Gastrocnemius medialis (tissue), 4 donors: Measurements from ENCODE around the gene PHACTR1. TPM values are rescaled to one million over a fixed set of nuclear protein-coding genes. Genes with fewer than 3 reads are reported as not detected.

ENCODE experiments used
- ATAC-seq, 2 donors: fragments of 150-250 bp; one replicate each; pipeline ENCODE4 v1.9.1; 2016
- DNase-seq, 2 donors: peaks; one replicate each; pipeline ENCODE4 v3.0.0-alpha.2; 2019
- H3K27ac ChIP-seq, 4 donors: fragments of 200-600 bp; sonication (generic); 1 replicate in 1 of 4; 2 replicates in 3 of 4; pipeline ENCODE4 v1.5.1; 2016 to 2018; ENCODE audit warnings: mild to moderate bottlenecking in 2 of 4, moderate library complexity in 1 of 4
- H3K27me3 ChIP-seq, 3 donors: fragments of 200-600 bp; sonication (generic) in 2 of 3; 1 replicate in 1 of 3; 2 replicates in 2 of 3; pipeline versions ENCODE4 v1.5.1 to v1.6.0; 2016 to 2019; ENCODE audit warnings: mild to moderate bottlenecking in 1 of 3, moderate library complexity in 1 of 3
- H3K36me3 ChIP-seq, 2 donors: fragments of 200-600 bp; sonication (generic) in 1 of 2; one replicate each; pipeline ENCODE4 v1.5.1; 2017 to 2018
- H3K4me1 ChIP-seq, 2 donors: fragments of 200-600 bp; sonication (generic) in 1 of 2; one replicate each; pipeline ENCODE4 v1.5.1; 2016 to 2017; ENCODE audit warnings: mild to moderate bottlenecking in 2 of 2
- H3K4me3 ChIP-seq, 4 donors: fragments of 200-600 bp; sonication (generic) in 3 of 4; 1 replicate in 1 of 4; 2 replicates in 3 of 4; pipeline ENCODE4 v1.5.1; 2016 to 2019; ENCODE audit warnings: mild to moderate bottlenecking in 2 of 4
- H3K9me3 ChIP-seq, 3 donors: fragments of 200-600 bp; sonication (generic) in 2 of 3; 1 replicate in 1 of 3; 2 replicates in 2 of 3; pipeline ENCODE4 v1.5.1; 2016 to 2019
- POLR2A ChIP-seq, 2 donors: fragments of 450-650 bp; IDR thresholded peaks; one replicate each; pipeline ENCODE4 v1.6.1; 2017; ENCODE audit warnings: antibody characterized with exemption in 2 of 2, mild to moderate bottlenecking in 2 of 2, moderate library complexity in 2 of 2
- in situ Hi-C, 4 donors: fragments of 200-750 bp; cut with MboI; loops; one replicate each; pipeline versions ENCODE4 v1.15.0 to v1.8.0; 2017; ENCODE audit warnings: low sequenced_read_pairs in 4 of 4
- intact Hi-C: fragments of 100-400 bp; cut with DNase I; formaldehyde crosslinking; loops from one replicate; pipeline ENCODE4 v1.15.1; 2023; ENCODE audit warnings: low total_unique reads
- total RNA-seq, 4 donors: library from RNA; depleted of rRNA; stranded (reverse); fragments of >200 nt; gene quantifications; one replicate each; pipeline versions ENCODE4 v1.1.0 to v1.2.3, GENCODE V29; 2016
- TF ChIP-seq, protein P1 (sequence below), 5 experiments: fragments of 450-650 bp in 3 of 5; fragments of 200-600 bp in 2 of 5; sonication (generic) in 2 of 5; IDR thresholded peaks in 4 of 5; conservative IDR thresholded peaks in 1 of 5; 1 replicate in 4 of 5; 2 replicates in 1 of 5; pipeline ENCODE4 v1.5.1; 2016 to 2019; ENCODE audit warnings: antibody characterized with exemption in 5 of 5, mild to moderate bottlenecking in 3 of 5, moderate library complexity in 3 of 5

Gene PHACTR1
- total RNA-seq, 4 donors from 2014 or later, result 0.07 to 0.82 (median 0.21) TPM

DNA sequence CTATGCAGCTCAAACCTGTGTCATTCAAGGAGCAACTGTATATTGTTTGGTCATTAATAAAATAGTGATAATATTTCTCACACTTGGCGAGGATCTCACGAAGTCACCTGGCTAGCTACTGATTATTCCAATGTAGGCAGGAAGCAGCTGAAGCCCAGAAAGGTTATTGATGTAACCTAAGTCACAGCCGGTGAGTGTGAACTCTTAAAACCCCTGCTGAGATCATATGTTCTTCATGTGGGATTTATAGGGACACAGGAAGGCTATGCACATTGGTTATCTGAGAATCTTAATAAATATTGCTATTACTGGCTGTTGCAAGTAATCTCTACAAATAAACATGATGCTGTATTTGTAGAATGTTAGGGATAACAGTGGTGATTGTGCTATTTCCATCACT, 450.3 kb downstream of the PHACTR1 start:
- no peak for ATAC-seq
- Histone ChIP-seq H3K27me3 (no peaks in the 10 kb centered on the region), H3K4me1 (no peaks in the 10 kb centered on the region), H3K4me3 (no peak overlapping the region), H3K9me3 (no peaks in the 10 kb centered on the region), H3K27ac (no peak overlapping the region), H3K36me3 (no peaks in the 10 kb centered on the region)
- in situ Hi-C loops, result no loop called here
- DNase-seq, result no peak
- no peak for TF ChIP-seq POLR2A (IDR thresholded peaks at IDR 0.05)
- TF ChIP-seq, protein P1, sequence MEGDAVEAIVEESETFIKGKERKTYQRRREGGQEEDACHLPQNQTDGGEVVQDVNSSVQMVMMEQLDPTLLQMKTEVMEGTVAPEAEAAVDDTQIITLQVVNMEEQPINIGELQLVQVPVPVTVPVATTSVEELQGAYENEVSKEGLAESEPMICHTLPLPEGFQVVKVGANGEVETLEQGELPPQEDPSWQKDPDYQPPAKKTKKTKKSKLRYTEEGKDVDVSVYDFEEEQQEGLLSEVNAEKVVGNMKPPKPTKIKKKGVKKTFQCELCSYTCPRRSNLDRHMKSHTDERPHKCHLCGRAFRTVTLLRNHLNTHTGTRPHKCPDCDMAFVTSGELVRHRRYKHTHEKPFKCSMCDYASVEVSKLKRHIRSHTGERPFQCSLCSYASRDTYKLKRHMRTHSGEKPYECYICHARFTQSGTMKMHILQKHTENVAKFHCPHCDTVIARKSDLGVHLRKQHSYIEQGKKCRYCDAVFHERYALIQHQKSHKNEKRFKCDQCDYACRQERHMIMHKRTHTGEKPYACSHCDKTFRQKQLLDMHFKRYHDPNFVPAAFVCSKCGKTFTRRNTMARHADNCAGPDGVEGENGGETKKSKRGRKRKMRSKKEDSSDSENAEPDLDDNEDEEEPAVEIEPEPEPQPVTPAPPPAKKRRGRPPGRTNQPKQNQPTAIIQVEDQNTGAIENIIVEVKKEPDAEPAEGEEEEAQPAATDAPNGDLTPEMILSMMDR (IDR thresholded peaks at IDR 0.05 in 4 of 5, conservative IDR thresholded peaks at IDR 0.05 in 1 of 5), result no peak
- intact Hi-C loops, result no loop called here

DNA sequence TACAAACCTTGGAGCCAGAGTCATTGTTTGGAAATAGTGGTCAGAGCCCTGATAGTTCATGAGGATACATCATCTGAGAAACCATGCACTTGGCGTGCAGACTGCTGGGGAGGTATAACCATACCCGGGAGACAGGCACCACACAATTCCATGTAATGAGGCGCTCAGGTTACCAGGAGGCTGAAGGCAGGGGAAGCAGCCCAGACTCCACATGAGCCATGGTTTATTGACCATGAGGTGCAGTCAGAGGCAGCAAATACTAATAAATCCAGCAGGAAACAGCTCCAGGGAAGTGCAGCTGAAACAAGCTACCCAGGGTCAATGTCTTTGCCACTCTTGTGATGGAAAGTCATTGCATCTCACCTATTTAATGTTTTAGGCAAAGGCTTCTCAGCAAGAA, 455.7 kb downstream of the PHACTR1 start:
- ATAC-seq, result no peak
- Histone ChIP-seq H3K36me3 (no peaks in the 10 kb centered on the region), H3K4me3 (no peak overlapping the region), H3K27ac (no peak overlapping the region), H3K4me1 (no peaks in the 10 kb centered on the region), H3K27me3 (no peaks in the 10 kb centered on the region), H3K9me3 (no peaks in the 10 kb centered on the region)
- DNase-seq, result no peak
- TF ChIP-seq, protein P1 (IDR thresholded peaks at IDR 0.05 in 4 of 5, conservative IDR thresholded peaks at IDR 0.05 in 1 of 5), result no peak
- TF ChIP-seq POLR2A (IDR thresholded peaks at IDR 0.05), result no peak
- intact Hi-C loops, result no loop called here
- in situ Hi-C loops, result no loop called here

DNA sequence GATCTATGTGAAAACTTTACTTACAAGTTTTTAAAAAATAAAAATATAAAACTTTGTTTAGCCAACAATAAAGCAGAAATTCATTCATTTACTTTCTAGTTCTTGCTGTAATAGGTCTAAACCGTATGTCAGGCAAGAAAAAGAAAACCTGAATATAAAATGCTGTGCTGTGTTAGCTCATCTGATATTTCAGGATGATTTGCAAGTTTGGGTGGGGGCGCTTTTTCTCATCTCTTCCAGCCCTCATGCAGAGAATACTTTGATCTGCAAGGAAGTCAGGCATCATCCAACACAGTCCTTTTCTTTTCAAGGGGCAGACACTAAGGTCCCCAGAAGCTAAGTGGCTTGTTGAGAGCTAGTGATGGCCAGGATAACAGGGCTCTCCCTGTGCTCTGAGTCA, 458.5 kb downstream of the PHACTR1 start:
- no peak overlapping the region for H3K27ac ChIP-seq
- intact Hi-C loops, result no loop called here
- no peak for TF ChIP-seq POLR2A (IDR thresholded peaks at IDR 0.05)
- TF ChIP-seq, protein P1 (IDR thresholded peaks at IDR 0.05 in 4 of 5, conservative IDR thresholded peaks at IDR 0.05 in 1 of 5), result no peak
- H3K4me1 ChIP-seq, result no peaks in the 10 kb centered on the region
- no peak overlapping the region for H3K4me3 ChIP-seq
- in situ Hi-C loops, result no loop called here
- no peaks in the 10 kb centered on the region for H3K27me3 ChIP-seq
- ATAC-seq (no peak), DNase-seq (no peak)
- no peaks in the 10 kb centered on the region for H3K36me3 ChIP-seq
- H3K9me3 ChIP-seq, result no peaks in the 10 kb centered on the region

DNA sequence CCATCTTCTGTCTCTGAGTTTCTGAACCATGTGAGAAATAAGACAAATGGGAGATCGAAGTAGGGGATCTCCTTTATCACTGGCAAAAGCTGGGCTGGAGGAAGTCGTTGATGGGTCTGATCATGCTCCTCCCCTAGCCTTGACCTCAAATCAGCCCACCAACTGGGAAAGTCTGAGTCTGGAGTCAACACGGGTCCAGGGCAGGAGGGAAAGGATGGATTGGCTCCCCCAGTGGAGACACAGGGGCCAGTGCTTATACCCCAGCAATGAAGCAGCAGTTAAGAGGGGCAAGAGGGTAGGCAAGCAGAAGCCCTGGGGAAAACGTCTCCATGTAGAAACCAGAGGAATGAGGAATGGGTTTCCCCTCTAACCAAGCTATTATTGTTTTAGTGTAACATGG, 459.2 kb downstream of the PHACTR1 start:
- no peak for ATAC-seq
- Histone ChIP-seq H3K36me3 (no peaks in the 10 kb centered on the region), H3K4me3 (no peak overlapping the region), H3K4me1 (no peaks in the 10 kb centered on the region), H3K27ac (no peak overlapping the region), H3K27me3 (no peaks in the 10 kb centered on the region), H3K9me3 (no peaks in the 10 kb centered on the region)
- DNase-seq, result no peak
- intact Hi-C loops, result no loop called here
- in situ Hi-C loops, result no loop called here
- no peak for TF ChIP-seq POLR2A (IDR thresholded peaks at IDR 0.05)
- TF ChIP-seq, protein P1 (IDR thresholded peaks at IDR 0.05 in 4 of 5, conservative IDR thresholded peaks at IDR 0.05 in 1 of 5), result no peak

DNA sequence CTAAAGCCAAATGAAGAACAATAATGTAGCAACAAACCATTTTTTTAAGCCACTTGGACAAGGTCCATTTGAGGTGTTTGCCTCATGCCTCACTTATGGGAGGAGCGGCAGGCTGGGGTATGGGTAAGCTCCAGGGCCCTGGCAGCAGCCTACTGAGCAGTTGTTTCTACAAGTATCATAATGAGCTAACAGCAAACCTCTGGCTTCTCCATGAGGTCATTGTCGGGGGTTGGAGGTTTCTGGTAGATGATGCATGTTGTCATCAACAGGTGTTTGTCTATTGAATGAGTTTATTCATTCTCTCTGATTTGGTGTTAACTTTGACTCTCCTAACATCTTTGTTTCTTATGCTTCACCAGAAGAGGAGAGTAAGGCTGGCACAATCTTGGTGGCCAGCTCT, 461.1 kb downstream of the PHACTR1 start:
- Histone ChIP-seq H3K36me3 (no peaks in the 10 kb centered on the region), H3K4me3 (no peak overlapping the region), H3K27ac (no peak overlapping the region), H3K4me1 (no peaks in the 10 kb centered on the region), H3K9me3 (no peaks in the 10 kb centered on the region), H3K27me3 (no peaks in the 10 kb centered on the region)
- in situ Hi-C loops (no loop called here), intact Hi-C loops (no loop called here)
- no peak for TF ChIP-seq POLR2A (IDR thresholded peaks at IDR 0.05)
- DNase-seq (no peak), ATAC-seq (no peak)
